SKM-1 treated with dmso at 0.1 percent for 144 hours (cell line): Measurements from ENCODE around the gene ZNF146.
"Not testable (repeated sequence)": the region's sequence is repeated elsewhere in the genome, so short reads cannot be mapped to it uniquely, and the experiment has no call there.

Source experiments
- DNase-seq: peaks from one replicate; lab custom pipeline; 2025; ENCODE audit not compliant: unreplicated experiment; lab: John Stamatoyannopoulos, UW

The ZNF146 gene

GRCh38 chr19:36214386-36215275 lies at the start of gene ZNF146, which contains the start of gene ZNF565:
ZNF146 (plus strand) TSS chr19:36215106; CDS start chr19:36236441, 21,335 bp downstream.
ZNF565 (minus strand) TSS chr19:36214665; CDS start chr19:36201985, 12,680 bp downstream.
- DNase-seq = peak; percentile 99

- DNase-seq = no peak
These were observed 45.7 kb upstream of the ZNF146 start for GRCh38 chr19:36169084-36169760.

- no peak for DNase-seq
These were observed 42.1 kb upstream of the ZNF146 start for GRCh38 chr19:36172852-36173251.

GRCh38 chr19:36173846-36174245 lies 41.1 kb upstream of the ZNF146 start:
- DNase-seq = not testable (repeated sequence)

- not testable (repeated sequence) for DNase-seq
These were observed 35.8 kb upstream of the ZNF146 start for GRCh38 chr19:36179077-36179476.

GRCh38 chr19:36182612-36183244 lies 32.2 kb upstream of the ZNF146 start:
- DNase-seq = no peak

GRCh38 chr19:36183245-36183628 lies 31.7 kb upstream of the ZNF146 start:
- no peak for DNase-seq

GRCh38 chr19:36186722-36187121 lies 28.2 kb upstream of the ZNF146 start:
- not testable (repeated sequence) for DNase-seq

GRCh38 chr19:36196249-36196648 lies 18.7 kb upstream of the ZNF146 start:
- no peak for DNase-seq

GRCh38 chr19:36198119-36198518 lies 16.8 kb upstream of the ZNF146 start:
- no peak for DNase-seq

- no peak for DNase-seq
These were observed 13.2 kb upstream of the ZNF146 start for GRCh38 chr19:36201684-36202083.

GRCh38 chr19:36203293-36203692 lies 11.6 kb upstream of the ZNF146 start:
- no peak for DNase-seq

GRCh38 chr19:36207605-36208252 lies 7.2 kb upstream of the ZNF146 start:
- peak; percentile 5 for DNase-seq

- DNase-seq = no peak
These were observed 5.5 kb upstream of the ZNF146 start for GRCh38 chr19:36209372-36209771.

- no peak for DNase-seq
These were observed 4.4 kb upstream of the ZNF146 start for GRCh38 chr19:36210497-36210896.

- no peak for DNase-seq
These were observed 2.0 kb upstream of the ZNF146 start for GRCh38 chr19:36212895-36213294.

GRCh38 chr19:36215276-36216123 lies 594 bp downstream of the ZNF146 start:
- DNase-seq = peak; percentile 50

GRCh38 chr19:36221474-36221873 lies 6.6 kb downstream of the ZNF146 start:
- DNase-seq = no peak

- no peak for DNase-seq
These were observed 7.6 kb downstream of the ZNF146 start for GRCh38 chr19:36222503-36222902.

- DNase-seq = no peak
These were observed 10.4 kb downstream of the ZNF146 start for GRCh38 chr19:36225219-36225892.
